Measurements from ENCODE around the gene FBLN7. TPM values are rescaled to one million over a fixed set of nuclear protein-coding genes. Genes with fewer than 3 reads are reported as not detected.

FBLN7 gene
- polyA plus RNA-seq, 3 donors = 0.04 TPM; not detected in 2

DNA sequence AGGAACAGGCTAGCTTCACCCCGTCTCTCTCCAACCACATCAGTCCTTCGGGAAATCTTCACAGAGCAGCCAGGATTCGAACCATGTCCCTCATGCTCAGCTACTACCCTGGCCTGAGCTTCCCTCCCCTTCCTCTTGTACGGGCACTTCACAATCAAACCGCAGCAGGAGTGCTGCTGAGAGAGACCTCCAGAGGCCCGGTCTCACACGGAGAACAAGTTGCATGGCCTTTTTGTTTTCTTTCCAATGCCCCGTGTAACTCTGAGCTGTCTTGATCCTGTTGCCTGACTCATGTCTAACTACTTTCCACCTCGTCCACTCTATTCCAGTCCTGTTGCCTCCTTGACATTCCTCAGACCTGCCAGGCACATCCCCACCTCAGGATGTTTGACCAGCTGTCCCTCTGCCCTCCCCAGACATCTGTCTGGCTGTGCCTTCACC, 25.4 kb downstream of the FBLN7 start:
- H3K4me2 ChIP-seq (replicated peaks; ENCODE audit: extremely low read depth, low read length, poor library complexity, severe bottlenecking) = no peak overlapping the region
- intact Hi-C loops (cut with micrococcal nuclease) = no loop called here
- H3K27ac Mint-ChIP-seq = peak overlapping the region in 1 of 7 donors; percentile 62
- no peak for DNase-seq
- H3K4me3 Mint-ChIP-seq = no peak overlapping the region
- H3K36me3 Mint-ChIP-seq = no peaks in the 10 kb centered on the region
- H3K9ac ChIP-seq (ENCODE audit: insufficient read depth, low read length, poor library complexity, severe bottlenecking) = no peak overlapping the region
- H3K36me3 ChIP-seq (replicated peaks in 1 of 2; ENCODE audit: control insufficient read depth in 1 of 2, insufficient read depth in 2 of 2, low read length in 2 of 2) = no peaks in the 10 kb centered on the region
- no peaks in the 10 kb centered on the region for H4K20me1 ChIP-seq (ENCODE audit: insufficient read depth, low read length)
- H3K4me1 Mint-ChIP-seq = no peaks in the 10 kb centered on the region
- H3K9me3 ChIP-seq (replicated peaks in 1 of 2; ENCODE audit: control insufficient read depth in 1 of 2, insufficient read depth in 1 of 2, low read length in 2 of 2) = peaks cover 0 to 3% of the 10 kb centered on the region in 2 donors
- H3K27ac ChIP-seq (ENCODE audit: low read depth in 1 of 2, low read length in 2 of 2) = no peak overlapping the region
- H2AFZ ChIP-seq (ENCODE audit: insufficient read depth, low read depth, low read length, poor library complexity, severe bottlenecking) = no peak overlapping the region
- no peak overlapping the region for H3K4me3 ChIP-seq (replicated peaks in 1 of 3; ENCODE audit: low read depth in 2 of 3, low read length in 3 of 3)
- H3K4me1 ChIP-seq (ENCODE audit: control insufficient read depth in 1 of 2, insufficient read depth in 2 of 2, low read length in 2 of 2) = no peaks in the 10 kb centered on the region
- TF ChIP-seq CTCF (IDR thresholded peaks at IDR 0.05) = no peak
- H3K27me3 ChIP-seq (ENCODE audit: control insufficient read depth in 2 of 2, insufficient read depth in 2 of 2, low read length in 2 of 2) = no peaks in the 10 kb centered on the region
- H3K79me2 ChIP-seq (ENCODE audit: insufficient read depth, low read length) = no peaks in the 10 kb centered on the region
- peaks cover 0 to 7% (median 5%) of the 10 kb centered on the region in 7 donors for H3K9me3 Mint-ChIP-seq
- WGBS (ENCODE audit: insufficient coverage) = 93% methylated on average over 9 of the region's 9 CpGs
- peaks cover 0 to 2% (median 2%) of the 10 kb centered on the region in 3 donors for H3K27me3 Mint-ChIP-seq (ENCODE audit: low read depth in 3 of 3)

DNA sequence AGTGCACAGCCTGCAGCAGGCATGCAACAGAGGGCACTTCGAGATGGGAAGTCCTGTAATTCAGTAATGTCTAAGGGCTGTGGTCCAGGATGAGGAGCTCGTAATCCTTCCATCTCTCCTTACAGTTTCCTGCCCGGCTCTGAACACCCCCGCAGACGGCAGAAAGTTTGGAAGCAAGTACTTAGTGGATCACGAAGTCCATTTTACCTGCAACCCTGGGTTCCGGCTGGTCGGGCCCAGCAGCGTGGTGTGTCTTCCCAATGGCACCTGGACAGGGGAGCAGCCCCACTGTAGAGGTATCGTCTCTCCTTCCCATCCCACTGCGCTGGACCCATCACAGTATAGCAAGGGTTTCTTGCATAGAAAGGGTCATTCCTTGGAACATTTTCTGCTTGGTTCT, 26.7 kb downstream of the FBLN7 start:
- Mint-ChIP-seq H3K4me1 (no peaks in the 10 kb centered on the region), H3K27ac (no peak overlapping the region), H3K36me3 (no peaks in the 10 kb centered on the region), H3K27me3 (ENCODE audit: low read depth in 3 of 3) (peaks cover 0 to 3% (median 0%) of the 10 kb centered on the region in 3 donors), H3K4me3 (no peak overlapping the region), H3K9me3 (peaks cover 0 to 5% (median 3%) of the 10 kb centered on the region in 7 donors)
- Histone ChIP-seq H3K36me3 (replicated peaks in 1 of 2; ENCODE audit: control insufficient read depth in 1 of 2, insufficient read depth in 2 of 2, low read length in 2 of 2) (no peaks in the 10 kb centered on the region), H3K27me3 (ENCODE audit: control insufficient read depth in 2 of 2, insufficient read depth in 2 of 2, low read length in 2 of 2) (no peaks in the 10 kb centered on the region), H3K4me2 (replicated peaks; ENCODE audit: extremely low read depth, low read length, poor library complexity, severe bottlenecking) (no peak overlapping the region), H3K27ac (ENCODE audit: low read depth in 1 of 2, low read length in 2 of 2) (no peak overlapping the region), H3K79me2 (ENCODE audit: insufficient read depth, low read length) (no peaks in the 10 kb centered on the region), H3K4me1 (ENCODE audit: control insufficient read depth in 1 of 2, insufficient read depth in 2 of 2, low read length in 2 of 2) (no peaks in the 10 kb centered on the region), H4K20me1 (ENCODE audit: insufficient read depth, low read length) (no peaks in the 10 kb centered on the region), H3K9ac (ENCODE audit: insufficient read depth, low read length, poor library complexity, severe bottlenecking) (no peak overlapping the region), H3K9me3 (replicated peaks in 1 of 2; ENCODE audit: control insufficient read depth in 1 of 2, insufficient read depth in 1 of 2, low read length in 2 of 2) (peaks cover 0 to 3% of the 10 kb centered on the region in 2 donors), H2AFZ (ENCODE audit: insufficient read depth, low read depth, low read length, poor library complexity, severe bottlenecking) (no peak overlapping the region), H3K4me3 (replicated peaks in 1 of 3; ENCODE audit: low read depth in 2 of 3, low read length in 3 of 3) (no peak overlapping the region)
- WGBS (ENCODE audit: insufficient coverage) = 100% methylated on average over 2 of the region's 11 CpGs
- intact Hi-C loops (cut with micrococcal nuclease) = no loop called here
- DNase-seq = no peak
- TF ChIP-seq CTCF (IDR thresholded peaks at IDR 0.05) = no peak

All from CD14-positive monocyte (primary cell).